H4 (cell line): Measurements from ENCODE around the gene ACSL5. TPM values are rescaled to one million over a fixed set of nuclear protein-coding genes. Genes with fewer than 3 reads are reported as not detected.
"Not testable (repeated sequence)": the region's sequence is repeated elsewhere in the genome, so short reads cannot be mapped to it uniquely, and the experiment has no call there.

Experiments
- DNase-seq: peaks from one replicate; pipeline ENCODE4 v3.0.0-alpha.2; 2015; ENCODE audit warnings: low spot score
- total RNA-seq: library from RNA; depleted of rRNA; stranded (reverse); fragments of >200 nt; shearing (Covaris generic); gene quantifications from 2 replicates; pipeline ENCODE4 v1.2.3, GENCODE V29; 2014; rRNA removed

The ACSL5 gene
- total RNA-seq, 1 experiment from 2014 or later, result 13.5 TPM

DNA sequence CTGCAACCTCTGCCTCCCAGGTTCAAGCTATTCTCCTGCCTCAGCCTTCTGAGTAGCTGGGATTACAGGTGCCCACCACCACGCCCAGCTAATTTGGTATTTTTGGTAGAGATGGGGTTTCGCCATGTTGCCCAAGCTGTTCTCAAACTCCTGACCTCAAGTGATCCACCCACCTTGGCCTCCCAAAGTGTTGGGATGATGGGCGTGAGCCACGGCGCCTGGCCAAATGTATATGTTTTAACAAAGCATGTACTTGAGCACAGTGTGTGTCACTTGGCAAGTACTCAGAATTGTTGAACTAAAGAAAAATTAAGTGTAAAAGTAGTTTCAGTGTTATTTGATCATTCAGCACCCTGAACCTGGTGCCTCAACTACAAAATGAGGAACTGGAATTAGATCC, 90.2 kb downstream of the ACSL5 start:
- not testable (repeated sequence) for DNase-seq

DNA sequence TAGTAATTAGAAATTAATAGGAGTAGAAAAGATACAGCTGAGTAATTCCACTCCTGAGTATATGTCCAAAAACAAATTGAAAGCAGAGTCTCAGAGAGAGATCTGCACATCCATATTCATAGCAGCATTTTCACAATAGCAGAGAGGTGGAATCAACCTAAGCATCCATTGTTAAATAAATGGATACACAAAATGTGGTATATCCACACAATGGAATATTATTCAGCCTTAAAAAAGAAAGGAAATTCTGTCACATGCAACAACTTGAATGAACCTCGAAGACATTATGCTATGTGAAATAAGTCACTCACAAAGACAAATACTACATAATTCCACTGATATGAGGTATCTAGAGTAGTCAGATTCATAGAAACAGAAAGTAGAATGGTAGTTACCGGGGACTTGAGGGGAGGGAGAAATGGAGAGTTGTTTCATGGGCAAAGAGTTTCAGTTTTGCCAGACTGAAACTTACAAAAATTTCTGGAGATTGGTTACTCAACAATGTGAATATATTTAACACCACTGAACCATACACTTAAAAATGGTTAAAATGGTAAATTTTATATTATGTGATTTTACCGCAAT, 91.5 kb downstream of the ACSL5 start:
- no peak for DNase-seq

DNA sequence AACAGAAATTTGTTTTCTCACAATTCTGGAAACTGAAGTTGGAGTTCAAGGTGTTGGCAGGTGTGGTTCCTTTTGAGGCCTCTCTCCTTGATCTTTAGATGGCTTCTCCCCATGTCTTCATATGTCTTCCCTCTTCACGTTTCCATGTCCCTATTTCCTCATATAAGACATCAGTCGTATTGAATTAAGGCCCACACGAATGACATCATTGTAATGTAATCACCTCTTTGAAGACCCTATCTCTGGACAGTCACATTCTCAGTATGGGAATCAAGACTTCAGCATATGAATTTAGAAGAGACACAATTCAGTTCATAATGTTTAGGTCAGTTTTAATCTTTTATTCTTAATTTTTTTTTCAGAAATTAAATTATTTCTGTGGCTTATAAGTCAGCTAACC, 92.9 kb downstream of the ACSL5 start:
- no peak for DNase-seq

DNA sequence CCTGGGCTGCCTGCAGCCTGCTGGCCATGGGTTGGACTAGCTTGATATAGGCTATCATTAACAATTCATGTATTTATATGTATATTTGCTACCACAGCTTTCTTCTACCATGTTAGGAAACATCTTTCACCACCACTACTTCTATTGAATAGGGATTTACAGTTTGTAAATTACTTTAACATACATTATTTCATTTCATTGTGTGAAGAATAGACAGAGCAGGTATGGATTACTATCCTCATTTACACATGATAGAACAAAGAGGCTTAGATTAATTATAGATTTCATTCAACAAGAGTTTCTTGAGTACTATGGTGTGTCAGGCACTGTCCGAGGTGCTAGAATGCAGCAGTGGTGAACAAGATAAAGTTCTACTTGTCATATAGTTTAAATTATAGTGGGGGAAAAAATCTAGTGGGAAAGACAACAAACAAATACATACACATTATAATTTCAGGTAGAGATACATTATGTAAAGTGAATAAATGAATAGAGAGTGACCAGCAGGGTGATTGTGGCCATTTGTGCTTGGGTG, 93.7 kb downstream of the ACSL5 start:
- DNase-seq, result no peak

DNA sequence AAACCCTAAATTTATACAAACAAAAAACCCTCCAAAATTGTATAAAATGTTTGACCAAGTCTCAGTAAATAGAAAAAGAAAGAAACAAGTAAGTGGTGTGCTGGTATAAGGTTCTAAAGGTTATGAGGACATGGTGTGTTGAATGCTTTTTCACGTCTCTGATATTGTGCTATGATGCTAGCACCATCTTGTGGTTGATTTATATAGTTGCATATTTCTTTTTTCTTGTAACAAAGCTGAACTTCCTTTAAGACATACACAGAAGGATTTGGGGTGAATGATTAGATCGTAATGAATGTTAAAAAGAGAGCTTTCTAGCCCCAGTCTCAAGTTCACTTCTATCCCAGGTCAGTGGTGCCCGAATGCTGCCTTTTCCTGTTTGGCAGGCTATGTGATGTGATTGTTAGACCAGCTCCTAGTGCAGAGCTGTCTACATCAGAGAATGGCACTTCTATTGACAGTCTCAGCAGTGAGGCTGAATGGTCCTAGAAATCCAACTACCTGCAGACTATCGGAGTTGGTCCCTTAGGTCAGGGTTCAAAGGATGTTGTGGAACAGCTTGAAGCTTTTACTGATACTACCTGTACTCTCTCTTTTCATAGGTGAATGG, 98.1 kb downstream of the ACSL5 start:
- peak; percentile 65 for DNase-seq

DNA sequence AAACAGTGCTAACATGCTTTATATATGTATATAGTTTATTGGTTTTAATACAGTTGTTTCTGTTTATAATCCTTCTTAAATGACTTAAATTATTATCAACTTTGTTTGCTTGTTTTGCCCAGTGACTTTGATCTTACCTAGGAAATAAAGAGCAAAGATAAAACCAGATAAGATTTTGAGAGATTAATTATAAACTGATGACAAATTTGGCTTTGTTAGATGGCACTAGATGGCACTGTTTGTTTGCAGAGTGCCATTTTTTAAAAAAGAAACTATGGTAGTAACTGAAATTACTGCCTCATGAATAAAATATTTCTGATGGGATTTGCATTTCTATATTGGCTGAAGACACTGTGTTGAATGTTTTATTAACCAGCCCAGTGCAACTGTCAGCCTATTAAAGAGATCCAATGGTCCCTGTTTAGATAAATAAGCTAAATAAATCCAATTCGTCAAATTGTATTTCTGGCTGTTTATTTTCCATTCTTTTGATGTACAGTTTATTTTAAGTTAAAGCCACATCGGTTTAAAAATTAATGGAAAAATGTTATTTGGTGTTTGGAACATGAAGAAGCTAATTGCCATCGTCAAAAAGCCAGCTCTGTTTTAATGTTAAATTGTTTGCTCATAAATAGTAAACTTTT, 101.8 kb downstream of the ACSL5 start:
- no peak for DNase-seq

Other genes starting within 250 kb of the ACSL5 start
- gene GPAM, start 190.4 kb upstream of the ACSL5 start, total RNA-seq, result 5.7 and 8.4 TPM in 2 replicates
- not detected in 2 replicates for gene TECTB, start 90.7 kb upstream of the ACSL5 start, total RNA-seq
- 25.7 and 36.0 TPM in 2 replicates for gene ZDHHC6, start 72.8 kb downstream of the ACSL5 start, total RNA-seq
- gene VTI1A, start 73.1 kb downstream of the ACSL5 start, total RNA-seq, result 21.2 and 27.0 TPM in 2 replicates